ENCODE measurements around the gene ETS1. TPM values are rescaled to one million over a fixed set of nuclear protein-coding genes. Genes with fewer than 3 reads are reported as not detected.

Gene ETS1
- polyA plus RNA-seq, 1 donor (not counting 4 experiments of a cell fraction or from before 2014, with no cell fraction given): 41.0 TPM

DNA sequence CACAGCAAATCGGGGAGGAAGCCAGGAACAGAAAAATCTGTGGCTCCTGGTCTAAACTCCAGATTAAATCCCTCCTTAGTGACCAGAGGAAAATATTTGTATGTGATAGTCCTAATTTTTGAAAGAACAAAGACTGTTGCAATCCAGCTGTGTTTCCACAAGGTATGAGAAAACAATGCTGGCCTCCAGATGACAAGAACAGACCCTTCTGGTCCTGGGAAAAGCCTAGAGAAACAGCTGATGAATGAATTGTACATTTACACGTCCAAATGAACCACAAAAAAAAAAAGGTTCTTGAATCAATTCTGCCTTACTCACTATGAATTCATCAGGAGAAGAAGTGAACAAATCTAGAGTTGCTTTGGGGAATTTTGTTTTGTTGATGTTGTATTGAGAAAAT lies 63.7 kb downstream of the ETS1 start:
- H3K27ac ChIP-seq (ENCODE audit: control insufficient read depth, insufficient read depth, low read length): peak overlapping the region; percentile 91
- no peaks in the 10 kb centered on the region for H3K9me1 ChIP-seq (ENCODE audit: control insufficient read depth, extremely low read depth, insufficient read depth, low read length)
- TF ChIP-seq, protein P1, sequence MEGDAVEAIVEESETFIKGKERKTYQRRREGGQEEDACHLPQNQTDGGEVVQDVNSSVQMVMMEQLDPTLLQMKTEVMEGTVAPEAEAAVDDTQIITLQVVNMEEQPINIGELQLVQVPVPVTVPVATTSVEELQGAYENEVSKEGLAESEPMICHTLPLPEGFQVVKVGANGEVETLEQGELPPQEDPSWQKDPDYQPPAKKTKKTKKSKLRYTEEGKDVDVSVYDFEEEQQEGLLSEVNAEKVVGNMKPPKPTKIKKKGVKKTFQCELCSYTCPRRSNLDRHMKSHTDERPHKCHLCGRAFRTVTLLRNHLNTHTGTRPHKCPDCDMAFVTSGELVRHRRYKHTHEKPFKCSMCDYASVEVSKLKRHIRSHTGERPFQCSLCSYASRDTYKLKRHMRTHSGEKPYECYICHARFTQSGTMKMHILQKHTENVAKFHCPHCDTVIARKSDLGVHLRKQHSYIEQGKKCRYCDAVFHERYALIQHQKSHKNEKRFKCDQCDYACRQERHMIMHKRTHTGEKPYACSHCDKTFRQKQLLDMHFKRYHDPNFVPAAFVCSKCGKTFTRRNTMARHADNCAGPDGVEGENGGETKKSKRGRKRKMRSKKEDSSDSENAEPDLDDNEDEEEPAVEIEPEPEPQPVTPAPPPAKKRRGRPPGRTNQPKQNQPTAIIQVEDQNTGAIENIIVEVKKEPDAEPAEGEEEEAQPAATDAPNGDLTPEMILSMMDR (optimal IDR thresholded peaks at IDR 0.05 in 1 of 3, IDR thresholded peaks at IDR 0.05 in 1 of 3, conservative IDR thresholded peaks at IDR 0.05 in 1 of 3; ENCODE audit: extremely low read depth in 1 of 3, insufficient read depth in 2 of 3, low read length in 3 of 3): no peak
- TF ChIP-seq EZH2 (IDR thresholded peaks at IDR 0.05; ENCODE audit: low read length): no peak
- H4K20me1 ChIP-seq (ENCODE audit: control insufficient read depth, extremely low read depth, insufficient read depth, low read length): peaks cover 9% of the 10 kb centered on the region
- H3K9me3 ChIP-seq (ENCODE audit: control insufficient read depth, low read depth, low read length): no peaks in the 10 kb centered on the region
- peak overlapping the region; percentile 10 for H2AFZ ChIP-seq (ENCODE audit: control insufficient read depth, low read length)
- H3K36me3 ChIP-seq (ENCODE audit: control insufficient read depth in 2 of 2, extremely low read depth in 1 of 2, insufficient read depth in 2 of 2, low read length in 2 of 2): peaks cover 0 to 9% of the 10 kb centered on the region in 2 experiments
- H3K27me3 ChIP-seq (ENCODE audit: control insufficient read depth, extremely low read depth, insufficient read depth, low read length): no peaks in the 10 kb centered on the region
- H3K4me3 ChIP-seq (ENCODE audit: control insufficient read depth in 2 of 3, extremely low read depth in 1 of 3, insufficient read depth in 2 of 3, low read depth in 1 of 3, low read length in 3 of 3): no peak overlapping the region
- DNase-seq (ENCODE audit: low read depth, low spot score): no peak
- peak overlapping the region; percentile 95 for H3K9ac ChIP-seq (ENCODE audit: control insufficient read depth, extremely low read depth, insufficient read depth, low read length)
- peaks cover 34% of the 10 kb centered on the region for H3K79me2 ChIP-seq (ENCODE audit: control insufficient read depth, insufficient read depth, low read length)
- H3K4me1 ChIP-seq (ENCODE audit: control insufficient read depth, extremely low read depth, insufficient read depth, low read length): peaks cover 46% of the 10 kb centered on the region
- peak; percentile 58 for FAIRE-seq
- H3K4me2 ChIP-seq (ENCODE audit: control insufficient read depth, extremely low read depth, insufficient read depth, low read depth, low read length): peak overlapping the region; percentile 73
- dilution Hi-C loops (cut with MboI; ENCODE audit: extremely low pct_ligation_motif_present, low sequenced_read_pairs): loop anchor here (25.0 kb wide), 1 partner anchor 89 kb away; no protein-coding TSS in a partner anchor

GRCh38 chr11:128522943-128523518 lies 64.3 kb downstream of the ETS1 start:
- peak overlapping the region; percentile 35 to 75 (median 45) for H3K4me3 ChIP-seq (ENCODE audit: control insufficient read depth in 2 of 3, extremely low read depth in 1 of 3, insufficient read depth in 2 of 3, low read depth in 1 of 3, low read length in 3 of 3)
- peak overlapping the region; percentile 91 for H3K27ac ChIP-seq (ENCODE audit: control insufficient read depth, insufficient read depth, low read length)
- DNase-seq (ENCODE audit: low read depth, low spot score) (no peak), FAIRE-seq (no peak)
- no peak for TF ChIP-seq EZH2 (IDR thresholded peaks at IDR 0.05; ENCODE audit: low read length)
- TF ChIP-seq, protein P1 (optimal IDR thresholded peaks at IDR 0.05 in 1 of 3, IDR thresholded peaks at IDR 0.05 in 1 of 3, conservative IDR thresholded peaks at IDR 0.05 in 1 of 3; ENCODE audit: extremely low read depth in 1 of 3, insufficient read depth in 2 of 3, low read length in 3 of 3): no peak
- H3K4me1 ChIP-seq (ENCODE audit: control insufficient read depth, extremely low read depth, insufficient read depth, low read length): peaks cover 50% of the 10 kb centered on the region
- no peak overlapping the region for H2AFZ ChIP-seq (ENCODE audit: control insufficient read depth, low read length)
- no peaks in the 10 kb centered on the region for H3K9me3 ChIP-seq (ENCODE audit: control insufficient read depth, low read depth, low read length)
- peaks cover 40% of the 10 kb centered on the region for H3K79me2 ChIP-seq (ENCODE audit: control insufficient read depth, insufficient read depth, low read length)
- no peaks in the 10 kb centered on the region for H3K27me3 ChIP-seq (ENCODE audit: control insufficient read depth, extremely low read depth, insufficient read depth, low read length)
- H3K9ac ChIP-seq (ENCODE audit: control insufficient read depth, extremely low read depth, insufficient read depth, low read length): peak overlapping the region; percentile 95
- H3K36me3 ChIP-seq (ENCODE audit: control insufficient read depth in 2 of 2, extremely low read depth in 1 of 2, insufficient read depth in 2 of 2, low read length in 2 of 2): peaks cover 0 to 13% of the 10 kb centered on the region in 2 experiments
- H3K9me1 ChIP-seq (ENCODE audit: control insufficient read depth, extremely low read depth, insufficient read depth, low read length): no peaks in the 10 kb centered on the region
- H4K20me1 ChIP-seq (ENCODE audit: control insufficient read depth, extremely low read depth, insufficient read depth, low read length): peaks cover 15% of the 10 kb centered on the region
- dilution Hi-C loops (cut with MboI; ENCODE audit: extremely low pct_ligation_motif_present, low sequenced_read_pairs): loop anchor here (25.0 kb wide), 1 partner anchor 89 kb away; no protein-coding TSS in a partner anchor
- peak overlapping the region; percentile 73 for H3K4me2 ChIP-seq (ENCODE audit: control insufficient read depth, extremely low read depth, insufficient read depth, low read depth, low read length)

Data from keratinocyte (primary cell).